Liver (tissue), 3 donors: Measurements from ENCODE around the gene JAM2.

ENCODE experiments used
- CTCF ChIP-seq: fragments of 150-350 bp; IDR thresholded peaks from 2 replicates; pipeline ENCODE4 v1.5.1; 2017; ENCODE audit warnings: improper control_type of control experiment, low read depth, low read length; ENCODE audit not compliant: missing input control
- FOXA1 ChIP-seq: IDR thresholded peaks from 2 replicates; pipeline ENCODE4 v1.6.1; 2016; ENCODE audit warnings: antibody characterized with exemption
- RAD21 ChIP-seq, 2 donors: IDR thresholded peaks; 2 replicates each; pipeline ENCODE4 v1.6.1; 2016; ENCODE audit warnings: antibody characterized with exemption in 2 of 2, mild to moderate bottlenecking in 2 of 2
- TF ChIP-seq, protein P1 (sequence below): IDR thresholded peaks from 2 replicates; pipeline ENCODE4 v1.6.1; 2016; ENCODE audit warnings: antibody characterized with exemption
- donor health status: healthy.
- donor health status: healthy.

- TF ChIP-seq RAD21 (IDR thresholded peaks at IDR 0.05) = no peak
- TF ChIP-seq CTCF = no peak
- TF ChIP-seq FOXA1 = no peak
- TF ChIP-seq, protein P1, sequence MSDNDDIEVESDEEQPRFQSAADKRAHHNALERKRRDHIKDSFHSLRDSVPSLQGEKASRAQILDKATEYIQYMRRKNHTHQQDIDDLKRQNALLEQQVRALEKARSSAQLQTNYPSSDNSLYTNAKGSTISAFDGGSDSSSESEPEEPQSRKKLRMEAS = no peak
These were observed 121.0 kb downstream of the JAM2 start for GRCh38 chr21:25760061-25760460.
